H9 (cell line): ENCODE results near the gene DLG5. TPM values are rescaled to one million over a fixed set of nuclear protein-coding genes. Genes with fewer than 3 reads are reported as not detected.

Experiments
- DNase-seq: peaks from one replicate; pipeline ENCODE4 v3.0.0-alpha.2; 2017
- H2AFZ ChIP-seq: one replicate; pipeline ENCODE4 v1.6.1; 2013; ENCODE audit warnings: mild to moderate bottlenecking, low read length, control low read depth, moderate library complexity
- H2AK5ac ChIP-seq: 2 replicates; pipeline ENCODE4 v1.6.1; 2013; ENCODE audit warnings: low read length, control low read depth, mixed read lengths; ENCODE audit not compliant: insufficient read length
- H2BK120ac ChIP-seq: one replicate; pipeline ENCODE4 v1.6.1; 2013; ENCODE audit warnings: low read depth, mild to moderate bottlenecking, low read length, control low read depth, inconsistent platforms; ENCODE audit not compliant: poor library complexity, severe bottlenecking
- H2BK12ac ChIP-seq: 2 replicates; pipeline ENCODE4 v1.6.1; 2013; ENCODE audit warnings: low read length, control low read depth, mixed read lengths, low read depth; ENCODE audit not compliant: insufficient read length
- H2BK15ac ChIP-seq: 2 replicates; pipeline ENCODE4 v1.6.1; 2013; ENCODE audit warnings: low read depth, low read length, control low read depth
- H2BK20ac ChIP-seq: one replicate; pipeline ENCODE4 v1.6.1; 2013; ENCODE audit warnings: low read depth, mild to moderate bottlenecking, low read length, control low read depth, inconsistent platforms; ENCODE audit not compliant: poor library complexity, severe bottlenecking
- H2BK5ac ChIP-seq: 2 replicates; pipeline ENCODE4 v1.6.1; 2013; ENCODE audit warnings: low read length, control low read depth, mixed read lengths; ENCODE audit not compliant: insufficient read length
- H3K14ac ChIP-seq: 2 replicates; pipeline ENCODE4 v1.6.1; 2013; ENCODE audit warnings: low read length, control low read depth; ENCODE audit not compliant: insufficient read depth
- H3K18ac ChIP-seq: 2 replicates; pipeline ENCODE4 v1.6.1; 2013; ENCODE audit warnings: low read depth, mild to moderate bottlenecking, mixed read lengths, low read length, control low read depth; ENCODE audit not compliant: insufficient read length
- H3K23ac ChIP-seq: 2 replicates; pipeline ENCODE4 v1.6.1; 2013; ENCODE audit warnings: low read length, control low read depth, mixed read lengths, low read depth; ENCODE audit not compliant: insufficient read length
- H3K23me2 ChIP-seq: 2 replicates; pipeline ENCODE4 v1.6.1; 2013; ENCODE audit warnings: low read depth, mild to moderate bottlenecking, mixed read lengths, low read length, control low read depth; ENCODE audit not compliant: insufficient read length, poor library complexity, severe bottlenecking
- H3K27ac ChIP-seq: 2 replicates; pipeline ENCODE4 v1.5.1; 2013; ENCODE audit warnings: low read length, control low read depth, mixed read lengths, low read depth; ENCODE audit not compliant: insufficient read length
- H3K27me3 ChIP-seq: 2 replicates; pipeline ENCODE4 v1.6.1; 2013; ENCODE audit warnings: low read length, control low read depth, inconsistent platforms; ENCODE audit not compliant: insufficient read depth
- H3K4ac ChIP-seq: 2 replicates; pipeline ENCODE4 v1.6.1; 2013; ENCODE audit warnings: low read depth, mild to moderate bottlenecking, control low read depth, inconsistent platforms, low read length, moderate library complexity
- H3K4me1 ChIP-seq: 2 replicates; pipeline ENCODE4 v1.6.1; 2013; ENCODE audit warnings: low read length, control low read depth, inconsistent platforms; ENCODE audit not compliant: insufficient read depth
- H3K4me2 ChIP-seq: 2 replicates; pipeline ENCODE4 v1.6.1; 2013; ENCODE audit warnings: low read length, control low read depth, mixed read lengths; ENCODE audit not compliant: insufficient read length, insufficient read depth
- H3K56ac ChIP-seq: 2 replicates; pipeline ENCODE4 v1.6.1; 2013; ENCODE audit warnings: low read depth, mild to moderate bottlenecking, mixed read lengths, low read length, control low read depth; ENCODE audit not compliant: insufficient read length
- H3K79me1 ChIP-seq: 2 replicates; pipeline ENCODE4 v1.6.1; 2013; ENCODE audit warnings: low read depth, mild to moderate bottlenecking, moderate library complexity, low read length, control low read depth, inconsistent platforms; ENCODE audit not compliant: insufficient read depth, poor library complexity, severe bottlenecking
- H3K79me2 ChIP-seq: 2 replicates; pipeline ENCODE4 v1.6.1; 2013; ENCODE audit warnings: low read length, control low read depth, inconsistent platforms; ENCODE audit not compliant: insufficient read depth
- H3K9ac ChIP-seq: 2 replicates; pipeline ENCODE4 v1.6.1; 2013; ENCODE audit warnings: low read length, control low read depth, mixed read lengths; ENCODE audit not compliant: insufficient read length; ENCODE audit errors: extremely low read depth
- H3K9me3 ChIP-seq: one replicate; pipeline ENCODE4 v1.6.1; 2013; ENCODE audit warnings: low read depth, low read length, inconsistent platforms; ENCODE audit not compliant: control insufficient read depth
- H3T11ph ChIP-seq: one replicate; pipeline ENCODE4 v1.6.1; 2013; ENCODE audit warnings: mild to moderate bottlenecking, low read length, control low read depth, inconsistent platforms
- H4K20me1 ChIP-seq: one replicate; pipeline ENCODE4 v1.6.1; 2013; ENCODE audit not compliant: control insufficient read depth, insufficient read length, insufficient read depth
- H4K5ac ChIP-seq: 2 replicates; pipeline ENCODE4 v1.6.1; 2013; ENCODE audit warnings: low read depth, mild to moderate bottlenecking, mixed read lengths, low read length, control low read depth; ENCODE audit not compliant: insufficient read length
- H4K8ac ChIP-seq: replicated peaks from 2 replicates; pipeline ENCODE4 v1.6.1; 2013; ENCODE audit warnings: low read length, control low read depth, mixed read lengths, low read depth; ENCODE audit not compliant: insufficient read length
- H4K91ac ChIP-seq: 2 replicates; pipeline ENCODE4 v1.6.1; 2013; ENCODE audit warnings: low read depth, mild to moderate bottlenecking, moderate library complexity, mixed read lengths, low read length, control low read depth; ENCODE audit not compliant: insufficient read length
- H3K27ac Mint-ChIP-seq, 3 experiments: 2 replicates in 2 of 3; 3 replicates in 1 of 3; pipeline ENCODE4 v1.8.0; 2020 to 2021; ENCODE audit warnings: mixed read lengths in 3 of 3, mild to moderate bottlenecking in 1 of 3, moderate library complexity in 1 of 3
- H3K27me3 Mint-ChIP-seq: 2 replicates; pipeline ENCODE4 v1.8.0; 2021; ENCODE audit warnings: low read depth, mild to moderate bottlenecking, moderate library complexity, mixed read lengths
- H3K36me3 Mint-ChIP-seq, 3 experiments: 2 replicates in 2 of 3; 3 replicates in 1 of 3; pipeline ENCODE4 v1.8.0; 2020 to 2021; ENCODE audit warnings: low read depth in 3 of 3, mixed read lengths in 3 of 3; ENCODE audit not compliant: insufficient read depth in 1 of 3
- H3K4me1 Mint-ChIP-seq, 2 experiments: 2 replicates each; pipeline ENCODE4 v1.8.0; 2020; ENCODE audit warnings: mixed read lengths in 2 of 2
- H3K4me3 Mint-ChIP-seq, 2 experiments: 2 replicates in 1 of 2; 3 replicates in 1 of 2; pipeline ENCODE4 v1.8.0; 2020 to 2021; ENCODE audit warnings: mild to moderate bottlenecking in 2 of 2, mixed read lengths in 2 of 2, moderate library complexity in 1 of 2
- H3K9me3 Mint-ChIP-seq, 2 experiments: 2 replicates in 1 of 2; 3 replicates in 1 of 2; pipeline ENCODE4 v1.8.0; 2020; ENCODE audit warnings: mild to moderate bottlenecking in 2 of 2, mixed read lengths in 2 of 2, moderate library complexity in 1 of 2
- CTCF ChIP-seq: fragments of 200-600 bp; sonication (generic); conservative IDR thresholded peaks from 3 replicates; pipeline ENCODE4 v1.8.0; 2021; ENCODE audit warnings: antibody characterized with exemption, mild to moderate bottlenecking
- WGBS: extraction: QIAGEN DNeasy Blood & Tissue Kit; methylation state at CpG from one replicate; pipeline ENCODE4 v1.1.7; 2013; ENCODE audit warnings: missing lambda C conversion rate, low lambda C conversion rate, mixed read lengths; ENCODE audit not compliant: insufficient read length; ENCODE audit errors: extremely low coverage; 5-methylcytosine and 5-hydroxymethylcytosine counted together
- total RNA-seq: library from RNA; stranded (reverse); gene quantifications from 2 replicates; pipeline ENCODE4 v1.2.1, GENCODE V29; 2021

The DLG5 gene
- total RNA-seq, 1 experiment from 2014 or later = 67.4 TPM

GRCh38 chr10:77874872-77875271 lies 51.7 kb downstream of the DLG5 start:
- no peak overlapping the region for H2BK120ac ChIP-seq
- TF ChIP-seq CTCF = no peak
- Mint-ChIP-seq H3K4me1 (peaks cover 72 to 80% of the 10 kb centered on the region in 2 experiments), H3K9me3 (no peaks in the 10 kb centered on the region), H3K27me3 (no peaks in the 10 kb centered on the region), H3K27ac (peak overlapping the region in 2 of 3 experiments; percentile 31 to 34; a peak in 1 of 7 replicates), H3K4me3 (no peak overlapping the region), H3K36me3 (peaks cover 6 to 18% (median 7%) of the 10 kb centered on the region in 3 experiments; a peak in 6 of 7 replicates)
- H3K18ac ChIP-seq = no peak overlapping the region
- no peaks in the 10 kb centered on the region for H3K9me3 ChIP-seq
- no peak overlapping the region for H4K5ac ChIP-seq
- H3K79me1 ChIP-seq = peaks cover 2% of the 10 kb centered on the region
- no peaks in the 10 kb centered on the region for H3K27me3 ChIP-seq
- no peak overlapping the region for H2BK15ac ChIP-seq
- H3T11ph ChIP-seq = no peak overlapping the region
- H3K14ac ChIP-seq = no peak overlapping the region
- H3K4me2 ChIP-seq = no peak overlapping the region
- no peak overlapping the region for H2BK5ac ChIP-seq
- H3K23ac ChIP-seq = no peak overlapping the region
- H2BK20ac ChIP-seq = no peak overlapping the region
- H2BK12ac ChIP-seq = no peak overlapping the region
- DNase-seq = no peak
- H3K9ac ChIP-seq = no peak overlapping the region
- no CpG with 5 or more reads among the region's 3 CpGs for WGBS
- no peaks in the 10 kb centered on the region for H3K23me2 ChIP-seq
- H4K20me1 ChIP-seq = no peaks in the 10 kb centered on the region
- H3K4me1 ChIP-seq = peaks cover 18% of the 10 kb centered on the region; the same call in 1 of the 2 replicates
- no peak overlapping the region for H2AFZ ChIP-seq
- H3K27ac ChIP-seq = no peak overlapping the region
- H4K8ac ChIP-seq = no peak overlapping the region
- peaks cover 2% of the 10 kb centered on the region; the same call in 1 of the 2 replicates for H3K79me2 ChIP-seq
- H3K56ac ChIP-seq = no peak overlapping the region
- no peak overlapping the region for H4K91ac ChIP-seq
- no peak overlapping the region for H3K4ac ChIP-seq
- H2AK5ac ChIP-seq = no peak overlapping the region
